SIG-M5 treated with dmso at 0.1 percent for 504 hours (cell line): ENCODE results near the gene FAM227B.
"Not testable (repeated sequence)": the region's sequence is repeated elsewhere in the genome, so short reads cannot be mapped to it uniquely, and the experiment has no call there.

ENCODE experiments used
- DNase-seq: peaks from one replicate; lab custom pipeline; 2025; ENCODE audit not compliant: unreplicated experiment; lab: John Stamatoyannopoulos, UW

Gene FAM227B

GRCh38 chr15:49495993-49496753 is 124.4 kb downstream of the FAM227B start:
- DNase-seq: no peak

- no peak for DNase-seq
Observed at GRCh38 chr15:49494842-49495241, 125.8 kb downstream of the FAM227B start.

GRCh38 chr15:49492830-49493229 is 127.8 kb downstream of the FAM227B start:
- peak; percentile 9 for DNase-seq

GRCh38 chr15:49492151-49492550 is 128.5 kb downstream of the FAM227B start:
- no peak for DNase-seq

- DNase-seq: no peak
Observed at GRCh38 chr15:49490966-49491365, 129.7 kb downstream of the FAM227B start.

- not testable (repeated sequence) for DNase-seq
Observed at GRCh38 chr15:49485401-49485800, 135.2 kb downstream of the FAM227B start.

- DNase-seq: not testable (repeated sequence)
Observed at GRCh38 chr15:49478982-49479381, 141.6 kb downstream of the FAM227B start.

- DNase-seq: not testable (repeated sequence)
Observed at GRCh38 chr15:49478021-49478420, 142.6 kb downstream of the FAM227B start.

GRCh38 chr15:49473031-49473430 is 147.6 kb downstream of the FAM227B start:
- no peak for DNase-seq

GRCh38 chr15:49472338-49472737 is 148.3 kb downstream of the FAM227B start:
- DNase-seq: no peak

- no peak for DNase-seq
Observed at GRCh38 chr15:49471733-49472132, 148.9 kb downstream of the FAM227B start.

- not testable (repeated sequence) for DNase-seq
Observed at GRCh38 chr15:49471248-49471647, 149.4 kb downstream of the FAM227B start.

GRCh38 chr15:49468481-49468839 is 152.2 kb downstream of the FAM227B start:
- DNase-seq: peak; percentile 29

GRCh38 chr15:49467746-49468480 is 152.7 kb downstream of the FAM227B start:
- DNase-seq: no peak

- DNase-seq: no peak
Observed at GRCh38 chr15:49466119-49466518, 154.5 kb downstream of the FAM227B start.

GRCh38 chr15:49464522-49464921 is 156.1 kb downstream of the FAM227B start:
- no peak for DNase-seq

GRCh38 chr15:49462232-49462844 is 158.3 kb downstream of the FAM227B start:
- peak; percentile 51 for DNase-seq

GRCh38 chr15:49460411-49460941 is 160.1 kb downstream of the FAM227B start:
- DNase-seq: no peak

- no peak for DNase-seq
Observed at GRCh38 chr15:49458145-49458544, 162.5 kb downstream of the FAM227B start.

- DNase-seq: no peak
Observed at GRCh38 chr15:49456166-49456565, 164.5 kb downstream of the FAM227B start.

GRCh38 chr15:49452595-49452994 is 168.0 kb downstream of the FAM227B start:
- no peak for DNase-seq

- no peak for DNase-seq
Observed at GRCh38 chr15:49441816-49442215, 178.8 kb downstream of the FAM227B start.
